GM12875 (cell line): ENCODE data around the gene SLC27A3.
"Not testable (repeated sequence)": the region's sequence is repeated elsewhere in the genome, so short reads cannot be mapped to it uniquely, and the experiment has no call there.

Source experiments
- H3K4me3 ChIP-seq: one replicate; pipeline ENCODE4 v1.5.1; 2011; ENCODE audit warnings: low read depth, low read length, control low read depth
- CTCF ChIP-seq: IDR thresholded peaks from 2 replicates; pipeline ENCODE4 v1.5.1; 2011; ENCODE audit warnings: low read depth, mild to moderate bottlenecking, control low read depth, inconsistent platforms, low read length, moderate library complexity, borderline replicate concordance; ENCODE audit not compliant: insufficient read depth

The SLC27A3 gene

GRCh38 chr1:153776845-153777370 lies 1.7 kb downstream of the SLC27A3 start:
- no peak overlapping the region for H3K4me3 ChIP-seq
- TF ChIP-seq CTCF = no peak

DNA sequence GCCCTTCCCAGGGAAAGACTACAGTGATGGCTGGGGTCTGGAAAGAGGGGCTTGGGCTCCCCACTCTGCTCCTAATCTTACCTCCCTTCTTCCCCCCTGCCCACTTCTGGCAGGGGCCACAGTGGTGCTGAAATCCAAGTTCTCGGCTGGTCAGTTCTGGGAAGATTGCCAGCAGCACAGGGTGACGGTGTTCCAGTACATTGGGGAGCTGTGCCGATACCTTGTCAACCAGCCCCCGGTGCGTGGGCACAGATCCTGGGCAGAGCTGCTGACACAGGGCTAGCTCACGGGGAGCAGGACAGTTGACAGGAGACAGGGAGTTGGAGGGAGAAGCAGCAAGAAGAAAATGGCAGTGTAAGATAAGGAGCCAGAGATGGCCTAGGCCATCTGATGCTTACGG lies 2.4 kb downstream of the SLC27A3 start:
- TF ChIP-seq CTCF = no peak
- no peak overlapping the region for H3K4me3 ChIP-seq

GRCh38 chr1:153778051-153778823 lies 3.0 kb downstream of the SLC27A3 start:
- no peak for TF ChIP-seq CTCF
- no peak overlapping the region for H3K4me3 ChIP-seq

DNA sequence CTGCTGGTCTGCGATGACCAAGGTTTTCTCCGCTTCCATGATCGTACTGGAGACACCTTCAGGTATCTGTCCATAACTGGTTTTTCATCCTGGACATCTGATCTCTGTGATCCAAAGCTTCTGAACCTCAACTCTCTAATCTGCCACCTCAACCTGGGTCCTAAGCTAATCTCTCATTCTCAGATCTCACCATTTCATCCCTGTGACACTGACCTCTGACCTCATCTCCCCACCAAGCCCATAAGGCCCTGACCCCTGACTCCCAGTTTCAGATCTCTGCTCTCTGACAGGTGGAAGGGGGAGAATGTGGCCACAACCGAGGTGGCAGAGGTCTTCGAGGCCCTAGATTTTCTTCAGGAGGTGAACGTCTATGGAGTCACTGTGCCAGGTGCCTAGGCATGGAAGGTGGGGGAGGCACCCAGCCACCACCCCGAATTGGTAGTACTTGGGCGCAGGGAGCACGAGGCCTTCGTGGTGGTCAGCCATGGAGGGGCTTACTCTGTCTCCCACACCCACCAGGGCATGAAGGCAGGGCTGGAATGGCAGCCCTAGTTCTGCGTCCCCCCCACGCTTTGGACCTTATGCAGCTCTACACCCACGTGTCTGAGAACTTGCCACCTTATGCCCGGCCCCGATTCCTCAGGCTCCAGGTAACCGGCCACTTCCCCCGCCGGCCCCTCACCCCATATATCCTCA lies 3.8 kb downstream of the SLC27A3 start:
- H3K4me3 ChIP-seq = no peak overlapping the region
- no peak for TF ChIP-seq CTCF

DNA sequence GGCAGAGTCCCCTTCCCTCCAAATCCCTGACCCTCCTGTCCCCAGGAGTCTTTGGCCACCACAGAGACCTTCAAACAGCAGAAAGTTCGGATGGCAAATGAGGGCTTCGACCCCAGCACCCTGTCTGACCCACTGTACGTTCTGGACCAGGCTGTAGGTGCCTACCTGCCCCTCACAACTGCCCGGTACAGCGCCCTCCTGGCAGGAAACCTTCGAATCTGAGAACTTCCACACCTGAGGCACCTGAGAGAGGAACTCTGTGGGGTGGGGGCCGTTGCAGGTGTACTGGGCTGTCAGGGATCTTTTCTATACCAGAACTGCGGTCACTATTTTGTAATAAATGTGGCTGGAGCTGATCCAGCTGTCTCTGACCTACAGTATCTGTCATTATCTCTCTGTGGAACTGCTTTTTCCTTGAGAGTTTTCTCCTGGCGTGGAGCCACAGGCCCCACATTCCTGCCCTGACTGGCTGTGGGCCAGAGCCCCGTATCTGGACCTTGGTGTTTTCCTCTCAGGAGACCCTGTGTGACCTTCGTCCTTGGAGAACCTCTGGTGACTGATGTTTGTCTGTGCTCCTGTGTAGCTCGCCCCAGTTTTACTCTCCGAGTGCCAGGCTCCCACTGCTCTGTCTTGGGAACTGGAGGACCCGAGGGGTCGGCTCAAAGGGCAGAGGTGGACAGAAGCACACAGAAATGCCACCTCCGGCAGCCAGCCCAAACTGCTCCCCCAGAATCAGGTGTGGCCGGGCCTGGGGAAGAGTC lies 4.8 kb downstream of the SLC27A3 start:
- H3K4me3 ChIP-seq = no peak overlapping the region
- no peak for TF ChIP-seq CTCF

DNA sequence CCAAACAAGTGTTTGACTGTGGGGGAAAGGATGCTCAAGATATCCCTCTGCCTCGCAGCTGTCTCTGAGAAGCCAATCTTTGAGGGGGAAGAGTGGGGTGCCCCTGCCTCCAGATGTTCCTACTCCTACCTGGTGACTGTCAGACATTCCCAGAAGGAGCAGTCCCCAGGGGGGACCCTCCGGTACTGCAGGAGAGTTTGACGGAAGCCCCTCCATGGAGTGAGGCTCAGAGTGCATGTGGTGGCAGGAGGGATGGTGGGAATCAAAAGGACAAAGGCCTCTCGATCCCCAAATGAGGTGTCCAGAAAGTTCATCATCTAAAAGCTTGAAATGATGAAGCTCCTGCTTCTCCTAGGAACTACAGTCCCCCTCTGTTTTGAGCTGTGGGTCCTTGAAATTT lies 5.3 kb downstream of the SLC27A3 start:
- no peak for TF ChIP-seq CTCF

DNA sequence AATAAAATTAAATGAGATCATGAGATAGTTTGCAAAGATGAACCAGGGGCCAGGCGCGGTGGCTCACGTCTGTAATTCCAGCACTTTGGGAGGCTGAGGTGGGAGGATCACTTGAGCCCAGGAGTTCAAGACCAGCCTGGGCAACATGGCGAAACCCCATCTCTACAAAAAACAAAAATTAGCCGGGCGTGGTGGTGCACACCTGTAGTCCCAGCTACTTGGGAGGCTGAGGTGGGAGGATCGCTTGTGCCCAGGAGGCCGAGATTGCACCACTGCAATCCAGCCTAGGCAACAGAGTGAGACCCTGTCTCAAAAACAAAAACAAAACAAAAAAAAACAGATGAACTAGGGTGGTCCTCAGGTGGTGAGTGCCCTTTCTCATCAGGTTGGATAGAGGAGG lies 7.4 kb downstream of the SLC27A3 start:
- not testable (repeated sequence) for H3K4me3 ChIP-seq

More for the DNA sequence above, 5.3 kb downstream of the SLC27A3 start:
- no peak overlapping the region for H3K4me3 ChIP-seq
